GM23338 (cell line): ENCODE results near the gene SMG6. TPM values are rescaled to one million over a fixed set of nuclear protein-coding genes. Genes with fewer than 3 reads are reported as not detected.

ENCODE experiments used
- ATAC-seq: fragments of 200-7000 bp; cut with Tn5 transposase; 3 replicates; pipeline ENCODE4 v1.9.1; 2020
- DNase-seq: peaks from one replicate; pipeline ENCODE4 v3.0.0-alpha.2; 2015; ENCODE audit warnings: low spot score
- H2AFZ ChIP-seq: fragments of 200-600 bp; sonication (generic); 2 replicates; pipeline ENCODE4 v1.8.0; 2016; ENCODE audit warnings: antibody characterized with exemption, mild to moderate bottlenecking, moderate library complexity
- H3F3A ChIP-seq: fragments of 200-600 bp; sonication (generic); replicated peaks from 2 replicates; pipeline ENCODE4 v1.8.0; 2017; ENCODE audit warnings: antibody characterized with exemption, mixed run types, low read depth
- H3K27ac ChIP-seq: fragments of 200-600 bp; sonication (generic); 2 replicates; pipeline ENCODE4 v1.6.1; 2016; ENCODE audit warnings: low read depth
- H3K27me3 ChIP-seq: fragments of 200-600 bp; sonication (generic); 2 replicates; pipeline ENCODE4 v1.8.0; 2016; ENCODE audit warnings: mild to moderate bottlenecking, mixed run types, moderate library complexity; ENCODE audit not compliant: insufficient read depth
- H3K36me3 ChIP-seq: fragments of 200-600 bp; sonication (generic); 2 replicates; pipeline ENCODE4 v1.8.0; 2016; ENCODE audit warnings: mild to moderate bottlenecking; ENCODE audit not compliant: insufficient read depth
- H3K4me1 ChIP-seq: fragments of 200-600 bp; sonication (generic); 2 replicates; pipeline ENCODE4 v1.8.0; 2016; ENCODE audit warnings: mild to moderate bottlenecking, moderate library complexity; ENCODE audit not compliant: insufficient read depth
- H3K4me2 ChIP-seq: fragments of 200-600 bp; sonication (generic); 2 replicates; pipeline ENCODE4 v1.7.1; 2017; ENCODE audit warnings: mixed run types
- H3K4me3 ChIP-seq: fragments of 200-600 bp; sonication (generic); 2 replicates; pipeline ENCODE4 v1.6.1; 2016; ENCODE audit warnings: mixed run types
- H3K79me2 ChIP-seq: fragments of 200-600 bp; sonication (generic); replicated peaks from 2 replicates; pipeline ENCODE4 v1.8.0; 2017; ENCODE audit warnings: mild to moderate bottlenecking; ENCODE audit not compliant: insufficient read depth
- H3K9me2 ChIP-seq: fragments of 200-600 bp; sonication (generic); 2 replicates; pipeline ENCODE4 v1.8.0; 2017; ENCODE audit not compliant: insufficient read depth
- H4K20me1 ChIP-seq: fragments of 200-600 bp; sonication (generic); replicated peaks from 2 replicates; pipeline ENCODE4 v1.8.0; 2017; ENCODE audit warnings: mild to moderate bottlenecking; ENCODE audit not compliant: insufficient read depth
- H3K27ac Mint-ChIP-seq: 2 replicates; pipeline ENCODE4 v1.8.0; 2020; ENCODE audit warnings: inconsistent platforms, mild to moderate bottlenecking, moderate library complexity, mixed read lengths
- H3K27me3 Mint-ChIP-seq: 3 replicates; pipeline ENCODE4 v1.8.0; 2022; ENCODE audit warnings: low read depth, mild to moderate bottlenecking, moderate library complexity, mixed read lengths, inconsistent platforms; ENCODE audit not compliant: insufficient read depth, poor library complexity
- H3K36me3 Mint-ChIP-seq: 3 replicates; pipeline ENCODE4 v1.8.0; 2021; ENCODE audit warnings: low read depth, mild to moderate bottlenecking, inconsistent platforms, moderate library complexity, mixed read lengths
- H3K4me1 Mint-ChIP-seq: 3 replicates; pipeline ENCODE4 v1.8.0; 2020; ENCODE audit warnings: mild to moderate bottlenecking, inconsistent platforms, mixed read lengths
- H3K4me3 Mint-ChIP-seq: 3 replicates; pipeline ENCODE4 v1.8.0; 2021; ENCODE audit warnings: moderate library complexity, mild to moderate bottlenecking, inconsistent platforms, mixed read lengths
- H3K9me3 Mint-ChIP-seq: 3 replicates; pipeline ENCODE4 v1.8.0; 2020; ENCODE audit warnings: moderate library complexity, mild to moderate bottlenecking, inconsistent platforms, mixed read lengths
- CREB1 ChIP-seq: fragments of 250-450 bp; sonication (Bioruptor Pico); IDR thresholded peaks from 2 replicates; pipeline ENCODE4 v1.5.0; 2020; ENCODE audit warnings: low read depth, mild to moderate bottlenecking, moderate library complexity
- ETS1 ChIP-seq: IDR thresholded peaks from 2 replicates; pipeline ENCODE4 v1.6.1; 2016; ENCODE audit warnings: antibody characterized with exemption
- EZH2 ChIP-seq: fragments of 200-600 bp; sonication (generic); IDR thresholded peaks from one replicate; pipeline ENCODE4 v1.8.0; 2017; ENCODE audit warnings: antibody characterized with exemption, mild to moderate bottlenecking, low read depth; ENCODE audit not compliant: unreplicated experiment
- EZH2phosphoT487 ChIP-seq: fragments of 200-600 bp; sonication (generic); IDR thresholded peaks from one replicate; pipeline ENCODE4 v1.8.1; 2018; ENCODE audit warnings: antibody characterized with exemption; ENCODE audit not compliant: unreplicated experiment
- JUNB ChIP-seq: IDR thresholded peaks from one replicate; pipeline ENCODE4 v1.6.1; 2016; ENCODE audit warnings: antibody characterized with exemption; ENCODE audit not compliant: unreplicated experiment
- NANOG ChIP-seq: IDR thresholded peaks from 2 replicates; pipeline ENCODE4 v1.6.1; 2016; ENCODE audit warnings: antibody characterized with exemption, borderline replicate concordance
- POLR2AphosphoS5 ChIP-seq: IDR thresholded peaks from 2 replicates; pipeline ENCODE4 v1.6.1; 2016; ENCODE audit warnings: antibody characterized with exemption, low read depth
- REST ChIP-seq: IDR thresholded peaks from one replicate; pipeline ENCODE4 v1.6.1; 2018; ENCODE audit warnings: antibody characterized with exemption; ENCODE audit not compliant: unreplicated experiment
- STAT1 ChIP-seq: IDR thresholded peaks from one replicate; pipeline ENCODE4 v1.6.1; 2016; ENCODE audit warnings: antibody characterized with exemption; ENCODE audit not compliant: unreplicated experiment
- ZNF114 ChIP-seq: fragments of 250-450 bp; sonication (Bioruptor Pico); IDR thresholded peaks from 2 replicates; pipeline ENCODE4 v1.5.0; 2020; ENCODE audit warnings: mild to moderate bottlenecking, moderate library complexity
- ZNF331 ChIP-seq: fragments of 250-450 bp; sonication (Bioruptor Pico); IDR thresholded peaks from 2 replicates; pipeline ENCODE4 v1.5.0; 2020; ENCODE audit warnings: low read depth, mild to moderate bottlenecking, moderate library complexity
- ZNF462 ChIP-seq: fragments of 250-450 bp; sonication (Bioruptor Pico); IDR thresholded peaks from 2 replicates; pipeline ENCODE4 v1.5.0; 2020; ENCODE audit warnings: mild to moderate bottlenecking, moderate library complexity
- polyA plus RNA-seq: library from polyadenylated mRNA; unstranded; fragments of >200 nt; fragmentation: Nextera tagmentation; extraction: Ambion mirVana; gene quantifications from 2 replicates; pipeline ENCODE4 v1.2.1, GENCODE V29; 2016
- total RNA-seq: library from RNA; depleted of rRNA; stranded (reverse); fragments of >200 nt; shearing (Covaris generic); gene quantifications from 2 replicates; pipeline ENCODE4 v1.2.3, GENCODE V29; 2014
- TF ChIP-seq, protein P1 (sequence below), 2 experiments: fragments of 200-600 bp in 1 of 2; sonication (generic) in 1 of 2; conservative IDR thresholded peaks; 2 replicates each; pipeline versions ENCODE4 v1.5.1 to v1.6.1; 2016 to 2017; ENCODE audit warnings: antibody characterized with exemption in 2 of 2, low read depth in 2 of 2, mild to moderate bottlenecking in 2 of 2, moderate library complexity in 1 of 2

The SMG6 gene
- total and polyA plus RNA-seq, 2 experiments from 2014 or later = 10.4 to 43.1 TPM

DNA sequence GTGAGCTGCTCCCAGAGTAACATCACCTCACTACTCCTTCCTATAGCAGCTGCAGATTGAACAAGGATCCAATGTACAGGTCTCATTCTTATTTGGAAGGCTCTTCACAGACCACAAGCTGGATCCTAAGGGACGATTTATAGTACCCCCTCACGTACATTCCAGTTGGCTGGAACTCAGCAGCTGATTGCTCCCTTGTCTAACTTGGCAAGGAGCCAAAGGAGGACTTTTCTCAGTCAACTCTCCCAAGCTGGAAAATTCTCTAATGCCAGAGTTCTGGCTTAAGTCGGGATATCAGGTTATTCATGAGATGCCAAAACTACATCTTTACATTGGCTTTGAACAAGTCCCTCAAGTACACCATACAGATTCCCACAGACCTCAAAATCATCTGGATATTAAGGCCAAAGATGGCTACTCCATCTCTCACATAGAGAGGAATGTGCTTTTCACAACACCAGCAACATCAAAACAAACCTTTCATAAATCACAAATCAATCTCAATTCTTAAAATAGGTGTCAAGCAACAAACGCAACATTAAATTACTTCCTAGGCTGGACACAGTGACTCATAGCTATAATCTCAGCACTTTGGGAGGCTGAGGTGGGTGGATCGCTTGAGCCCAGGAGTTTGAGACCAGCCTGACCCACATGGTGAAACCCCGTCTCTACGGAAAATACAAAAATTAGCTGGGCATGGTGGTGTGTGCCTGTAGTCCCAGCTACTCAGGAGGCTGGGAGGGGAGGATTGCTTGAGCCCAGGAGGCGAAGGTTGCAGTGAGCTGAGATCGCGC is 39.3 kb downstream of the SMG6 start:
- Mint-ChIP-seq H3K27me3 (peaks cover 3% of the 10 kb centered on the region), H3K9me3 (no peaks in the 10 kb centered on the region), H3K36me3 (0 out of 3 replicates have a peak, but pooled peaks cover 2% of the 10 kb centered on the region), H3K4me1 (no peaks in the 10 kb centered on the region), H3K4me3 (no peak overlapping the region), H3K27ac (no peak overlapping the region)
- Histone ChIP-seq H2AFZ (no peak overlapping the region), H3K4me2 (no peak overlapping the region), H3F3A (0 out of 2 replicates have a peak, but pooled peaks cover 5% of the 10 kb centered on the region), H3K79me2 (0 out of 2 replicates have a peak, but pooled peaks cover 7% of the 10 kb centered on the region), H3K4me3 (no peak overlapping the region), H3K27ac (no peak overlapping the region), H3K36me3 (no peaks in the 10 kb centered on the region; the same call in 1 of the 2 replicates), H3K4me1 (no peaks in the 10 kb centered on the region), H4K20me1 (peaks cover 9% of the 10 kb centered on the region), H3K9me2 (no peaks in the 10 kb centered on the region), H3K27me3 (no peaks in the 10 kb centered on the region)
- TF ChIP-seq POLR2AphosphoS5 (no peak), ZNF331 (CRISPR knock-in tag) (no peak), ETS1 (no peak), JUNB (no peak), STAT1 (no peak), REST (no peak), CREB1 (no peak), EZH2phosphoT487 (no peak), ZNF462 (CRISPR knock-in tag) (no peak), ZNF114 (CRISPR knock-in tag) (no peak), EZH2 (no peak), NANOG (no peak)
- TF ChIP-seq, protein P1, sequence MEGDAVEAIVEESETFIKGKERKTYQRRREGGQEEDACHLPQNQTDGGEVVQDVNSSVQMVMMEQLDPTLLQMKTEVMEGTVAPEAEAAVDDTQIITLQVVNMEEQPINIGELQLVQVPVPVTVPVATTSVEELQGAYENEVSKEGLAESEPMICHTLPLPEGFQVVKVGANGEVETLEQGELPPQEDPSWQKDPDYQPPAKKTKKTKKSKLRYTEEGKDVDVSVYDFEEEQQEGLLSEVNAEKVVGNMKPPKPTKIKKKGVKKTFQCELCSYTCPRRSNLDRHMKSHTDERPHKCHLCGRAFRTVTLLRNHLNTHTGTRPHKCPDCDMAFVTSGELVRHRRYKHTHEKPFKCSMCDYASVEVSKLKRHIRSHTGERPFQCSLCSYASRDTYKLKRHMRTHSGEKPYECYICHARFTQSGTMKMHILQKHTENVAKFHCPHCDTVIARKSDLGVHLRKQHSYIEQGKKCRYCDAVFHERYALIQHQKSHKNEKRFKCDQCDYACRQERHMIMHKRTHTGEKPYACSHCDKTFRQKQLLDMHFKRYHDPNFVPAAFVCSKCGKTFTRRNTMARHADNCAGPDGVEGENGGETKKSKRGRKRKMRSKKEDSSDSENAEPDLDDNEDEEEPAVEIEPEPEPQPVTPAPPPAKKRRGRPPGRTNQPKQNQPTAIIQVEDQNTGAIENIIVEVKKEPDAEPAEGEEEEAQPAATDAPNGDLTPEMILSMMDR (conservative IDR thresholded peaks at IDR 0.05; ENCODE audit: low read depth in 2 of 2) = no peak
- ATAC-seq (no peak), DNase-seq (no peak)
